CMK (cell line): ENCODE results near the gene IL22RA1.

Source experiments
- DNase-seq: peaks from one replicate; pipeline ENCODE4 v3.0.0-alpha.2; 2010; ENCODE audit warnings: low read depth

IL22RA1 gene

DNA sequence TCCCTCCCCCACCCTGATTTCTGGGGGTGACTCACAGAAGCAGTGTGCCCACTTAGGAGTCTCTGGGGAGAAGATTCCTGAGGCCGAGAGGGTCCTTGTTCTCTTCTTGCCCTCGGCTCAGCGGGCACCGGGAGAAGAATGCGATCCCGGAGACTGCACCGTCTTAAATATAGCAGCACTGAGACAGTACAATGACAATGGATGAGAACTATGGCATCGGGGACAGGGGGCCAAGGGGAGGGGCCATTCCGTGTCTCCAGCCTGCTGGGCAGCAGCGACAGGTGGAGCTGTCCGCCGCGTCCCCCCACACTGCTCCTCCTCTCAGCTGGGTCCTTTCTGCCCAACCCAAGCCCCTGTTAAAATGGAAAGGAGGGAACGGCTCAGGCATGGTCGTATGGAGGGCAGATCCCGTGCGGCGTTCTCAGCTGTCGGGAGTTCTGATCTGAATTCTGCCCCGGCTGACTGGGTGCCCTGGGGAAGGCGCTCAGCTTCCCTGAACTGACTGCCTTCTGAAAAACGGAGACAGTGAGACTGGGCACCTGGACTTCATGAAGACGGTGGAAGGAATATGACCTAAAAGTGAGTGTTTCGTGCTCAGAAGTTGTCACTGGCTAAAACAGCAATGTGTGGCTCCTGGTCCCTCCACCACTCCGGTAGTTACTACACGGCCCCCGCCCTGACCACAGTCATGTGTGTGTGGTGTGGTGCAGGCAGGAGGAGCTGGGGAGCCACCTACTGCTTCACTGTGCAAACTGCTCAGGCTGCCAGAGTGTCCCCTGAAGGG, 30.8 kb downstream of the IL22RA1 start, which contains the start of gene MYOM3:
Gene MYOM3 (minus strand): TSS at position 140 of the 784 bp plus-strand sequence. CDS start 3,499 bp downstream, outside the sequence.
- peak; percentile 51 for DNase-seq

GRCh38 chr1:24111262-24111995, 31.5 kb downstream of the IL22RA1 start:
- no peak for DNase-seq

GRCh38 chr1:24110642-24111261, 32.2 kb downstream of the IL22RA1 start:
- no peak for DNase-seq

DNA sequence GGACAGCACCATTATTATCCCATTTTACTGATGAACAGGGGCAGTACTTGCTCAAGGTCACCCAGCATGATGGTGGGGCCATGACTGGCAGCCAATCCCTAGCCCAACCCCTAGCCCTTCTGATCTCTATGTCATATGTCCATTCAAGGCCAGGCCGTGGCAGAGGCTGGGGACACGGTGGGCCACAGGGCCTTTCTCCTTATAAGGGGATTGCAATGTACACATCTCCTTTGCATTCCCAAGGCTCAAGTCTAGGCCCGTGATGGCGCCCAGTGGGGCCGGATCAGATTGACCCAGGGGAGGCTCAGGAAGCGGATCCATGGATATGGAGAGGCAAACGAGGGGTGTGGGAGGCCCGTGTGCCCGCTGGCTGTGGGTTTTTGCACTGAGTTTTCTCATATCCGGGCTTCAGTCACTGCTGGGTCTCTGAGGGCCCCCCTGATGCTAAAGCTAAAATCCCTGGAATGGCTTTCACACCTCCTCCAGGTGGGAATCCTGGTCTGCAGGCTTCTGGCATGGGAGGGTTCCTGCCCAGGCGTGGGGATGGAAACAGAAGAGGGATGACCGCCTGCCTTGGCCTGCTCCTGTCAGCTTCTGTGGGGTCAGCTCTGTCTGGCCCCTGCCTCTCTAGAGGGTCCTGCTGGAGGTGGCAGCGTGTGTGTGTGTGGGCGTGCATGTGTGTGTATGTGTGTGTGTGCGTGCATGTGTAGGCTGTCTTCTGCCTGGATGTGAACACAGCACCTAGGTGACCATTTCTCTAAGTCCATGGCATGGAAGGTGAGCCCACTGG, 33.1 kb downstream of the IL22RA1 start:
- no peak for DNase-seq

GRCh38 chr1:24109166-24109483, 33.8 kb downstream of the IL22RA1 start:
- DNase-seq = no peak

DNA sequence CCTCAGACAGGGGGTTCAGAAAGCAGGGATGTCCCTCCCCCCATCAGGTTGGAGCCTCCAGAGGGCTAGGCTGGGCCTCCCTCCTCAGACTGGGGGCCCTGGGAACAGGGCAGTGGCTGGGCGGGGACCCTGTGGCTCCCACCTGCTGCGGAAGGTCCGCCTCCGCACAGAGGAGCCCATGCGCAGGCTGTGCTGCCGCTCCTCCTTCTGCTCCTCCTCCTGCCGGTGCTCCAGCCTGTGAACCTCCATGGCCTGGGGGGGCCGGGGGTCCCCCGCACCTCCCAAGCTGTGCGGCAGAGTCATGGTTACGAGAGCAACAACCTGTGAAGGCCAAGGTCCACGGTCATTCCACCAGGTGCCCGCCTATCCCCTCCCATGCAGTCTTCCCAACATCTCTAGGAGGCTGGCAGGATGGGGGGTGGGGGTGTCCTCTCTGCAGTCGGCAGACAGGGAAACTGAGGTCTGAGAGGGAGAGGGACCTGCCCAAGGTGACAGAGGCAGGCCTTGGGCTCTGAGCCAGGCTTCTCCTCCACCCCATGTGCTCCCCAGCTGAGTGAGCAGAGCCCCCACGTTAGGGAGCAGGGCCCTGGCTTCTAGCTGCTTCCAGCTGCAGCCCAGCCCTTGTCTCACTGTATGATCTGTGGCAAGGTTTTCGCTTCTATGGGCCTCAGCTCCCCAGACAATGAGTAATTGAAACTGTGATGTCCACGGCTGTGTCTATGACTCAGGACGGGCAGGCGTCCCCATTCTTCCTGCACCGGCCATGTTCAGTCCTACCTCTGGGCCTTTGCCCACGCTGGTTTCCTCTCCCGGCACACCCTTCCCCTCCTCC, 34.4 kb downstream of the IL22RA1 start:
- no peak for DNase-seq

DNA sequence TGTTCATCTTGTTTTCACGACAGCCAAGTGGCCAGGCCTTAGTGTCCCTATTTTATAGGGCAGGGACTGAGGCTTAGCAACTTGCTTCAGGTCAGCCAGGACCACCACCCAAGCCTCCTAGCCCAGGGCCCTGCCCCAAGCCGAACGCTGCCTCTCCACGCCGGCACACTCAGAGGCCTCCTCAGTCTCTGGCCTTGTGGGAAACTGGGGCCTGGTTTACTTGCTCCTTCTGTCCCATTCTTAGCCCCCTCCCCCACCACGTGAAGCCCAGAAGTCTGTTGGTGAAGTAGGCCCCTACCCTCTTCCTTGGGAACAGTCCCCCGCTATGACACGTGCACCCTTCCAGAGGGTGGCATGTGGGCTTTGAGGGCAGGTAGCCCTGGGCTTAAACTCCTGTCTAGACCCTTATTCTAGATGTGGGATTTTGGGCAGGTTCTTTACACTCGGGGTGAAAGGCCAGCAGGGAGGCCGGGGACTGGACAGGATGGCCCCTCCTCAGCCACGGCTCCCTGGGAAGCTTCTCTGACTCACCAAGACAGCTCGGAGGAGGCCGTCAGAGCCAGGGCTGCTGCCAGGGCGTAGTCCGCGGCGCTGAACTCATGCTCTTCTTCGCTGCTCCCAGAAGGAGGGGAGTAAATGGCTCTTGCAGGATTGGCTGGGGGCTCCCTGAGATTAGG, 35.3 kb downstream of the IL22RA1 start:
- DNase-seq = no peak

- no peak for DNase-seq
Measured at GRCh38 chr1:24105368-24106160, 37.4 kb downstream of the IL22RA1 start.

DNA sequence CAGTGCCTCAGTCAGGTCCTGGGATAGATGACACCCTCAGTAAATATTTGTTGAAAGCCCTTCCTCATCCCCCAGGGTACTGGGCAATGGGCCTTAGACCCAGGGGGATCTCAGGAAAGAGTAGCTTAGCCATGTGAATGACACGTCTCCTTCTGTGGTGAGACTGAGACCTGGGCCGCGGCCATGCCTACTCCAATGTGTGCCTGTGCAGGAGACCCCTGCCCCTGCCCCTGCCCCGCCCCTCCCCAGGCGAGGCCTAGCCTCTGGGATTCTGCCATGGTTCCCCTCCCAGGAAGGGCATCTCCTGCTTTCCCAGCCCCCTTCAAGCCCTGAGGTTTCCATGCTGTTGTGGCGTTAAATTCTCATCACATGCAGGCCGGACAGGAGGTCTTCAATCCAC, 38.1 kb downstream of the IL22RA1 start:
- no peak for DNase-seq

DNA sequence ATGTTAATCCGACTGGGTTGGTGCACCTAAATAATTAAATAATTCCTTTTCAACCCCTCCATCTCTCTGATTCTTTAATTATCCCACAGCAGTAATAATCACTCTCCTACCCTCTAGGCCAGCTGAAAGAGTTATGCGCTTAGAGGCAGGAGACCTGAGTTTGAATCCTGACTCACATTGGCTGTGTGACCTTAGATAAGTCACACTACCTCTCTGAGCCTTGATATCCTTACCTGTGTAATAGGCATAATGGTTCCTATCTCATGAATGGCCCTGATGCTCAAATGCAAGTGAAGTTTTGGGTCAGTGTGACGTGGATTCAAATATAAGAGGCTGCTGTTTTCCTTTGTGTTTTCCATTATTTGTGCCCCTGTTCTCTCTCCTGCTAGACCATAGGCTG, 39.1 kb downstream of the IL22RA1 start:
- no peak for DNase-seq

- DNase-seq = no peak
Measured at GRCh38 chr1:24103408-24103807, 39.5 kb downstream of the IL22RA1 start.

- DNase-seq = no peak
Measured at GRCh38 chr1:24102961-24103360, 40.0 kb downstream of the IL22RA1 start.

DNA sequence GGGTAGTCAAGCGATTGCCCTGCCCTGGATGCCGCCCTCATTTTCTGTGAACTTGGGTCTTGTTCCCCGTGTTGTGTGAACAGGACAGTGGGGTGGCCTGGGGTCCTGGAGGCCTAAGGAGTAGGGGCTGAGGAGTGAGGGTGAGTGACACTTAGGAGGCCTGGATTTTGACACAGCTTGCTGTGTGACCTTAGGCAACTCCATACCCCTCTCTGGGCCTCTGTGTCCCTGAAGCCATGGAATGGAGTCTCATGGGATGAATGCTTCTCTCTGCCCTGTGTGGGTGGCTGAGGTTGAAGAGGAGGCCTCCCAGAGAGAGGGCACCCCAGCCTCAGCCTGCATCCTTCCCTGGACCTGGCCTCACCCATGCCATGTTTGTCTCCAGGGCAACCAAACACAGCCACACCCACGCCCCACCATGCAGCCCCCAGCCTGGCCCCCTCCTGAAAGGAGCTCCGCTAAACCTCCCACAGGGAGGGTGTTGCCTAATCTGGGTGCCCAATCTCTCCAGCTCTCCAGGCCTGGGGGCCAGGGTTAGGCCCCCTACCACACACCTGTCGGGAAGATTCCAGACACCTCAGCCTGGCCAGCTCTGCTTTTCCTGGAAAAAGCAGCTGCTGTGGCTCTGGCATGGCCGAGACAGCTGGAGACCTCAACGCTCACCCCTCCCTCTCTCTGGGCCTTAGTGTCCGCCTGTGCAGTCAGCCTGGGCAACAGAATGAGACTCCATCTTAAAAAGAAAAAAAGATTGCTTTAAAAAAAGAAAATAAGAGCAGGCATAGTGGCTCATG, 40.9 kb downstream of the IL22RA1 start:
- no peak for DNase-seq

GRCh38 chr1:24100945-24101737, 41.8 kb downstream of the IL22RA1 start:
- no peak for DNase-seq

DNA sequence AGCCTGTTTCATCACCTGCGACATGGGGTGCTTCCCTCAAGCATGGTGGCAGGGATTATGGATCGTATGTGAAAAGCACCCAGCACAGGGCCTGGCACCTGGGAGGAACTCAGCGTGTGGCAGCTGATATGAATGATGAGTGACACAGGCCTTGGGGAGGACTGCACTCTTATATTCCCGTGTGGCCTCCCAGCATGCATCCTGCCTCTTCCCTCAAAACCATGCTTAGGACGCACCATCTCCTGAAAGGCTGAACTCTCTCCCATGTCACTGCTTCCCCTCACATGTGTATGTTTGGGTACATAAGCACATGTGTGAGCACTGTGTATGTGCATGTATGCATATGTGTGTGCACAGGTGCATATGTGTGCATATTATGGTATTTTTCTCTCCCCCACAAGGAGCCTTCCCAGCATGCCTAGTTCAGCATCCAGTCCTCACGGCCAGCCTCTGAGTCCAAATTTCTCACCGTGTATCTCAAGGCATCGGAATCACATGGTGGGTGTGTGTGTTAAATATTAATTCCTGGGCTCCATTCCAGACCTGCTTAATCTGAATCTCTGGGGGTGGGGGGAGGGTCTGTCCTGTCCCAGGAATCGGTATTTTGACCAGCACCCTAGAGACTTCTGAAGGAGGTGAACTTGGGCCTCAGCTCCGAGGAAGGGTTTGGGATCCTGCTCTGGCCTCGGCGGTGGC, 43.8 kb downstream of the IL22RA1 start:
- no peak for DNase-seq

DNA sequence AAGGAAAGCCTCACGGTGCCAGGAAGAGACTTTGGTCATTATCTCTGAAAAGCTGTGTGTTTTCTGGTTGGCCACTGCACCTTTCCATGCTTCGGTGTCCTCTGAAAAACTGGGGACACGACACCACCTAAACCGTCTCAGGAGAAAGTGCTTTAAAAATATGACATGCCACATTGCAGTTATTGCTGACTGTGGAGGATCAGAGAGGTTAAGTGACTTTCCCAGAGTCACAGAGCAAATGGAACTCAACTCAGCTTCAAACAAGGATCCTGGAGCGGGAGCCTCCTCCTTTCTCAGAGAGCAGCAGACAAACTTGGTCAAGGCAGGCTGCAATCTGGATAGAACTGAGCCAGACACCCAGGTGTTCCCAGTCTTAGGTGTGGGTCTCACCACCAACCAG, 44.8 kb downstream of the IL22RA1 start:
- no peak for DNase-seq

DNA sequence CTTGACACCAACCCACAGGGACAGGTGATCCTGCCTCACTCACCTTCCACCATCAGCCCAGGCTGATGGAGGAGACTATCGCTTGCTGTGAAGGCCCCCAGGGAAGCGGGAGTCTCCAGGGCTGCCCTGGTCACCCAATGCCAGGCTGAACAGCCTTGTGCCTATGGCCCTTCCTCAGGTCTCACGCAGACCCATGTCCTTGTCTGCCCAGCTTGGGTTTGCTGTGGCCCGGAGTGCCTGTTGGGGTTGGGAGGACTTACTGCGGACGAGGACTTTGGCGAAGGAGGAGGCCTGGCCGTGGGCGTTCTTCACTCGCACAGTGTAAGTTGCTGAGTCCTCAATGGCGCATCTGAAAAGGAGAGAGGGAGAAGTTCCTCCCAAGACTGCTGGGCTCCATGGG, 45.3 kb downstream of the IL22RA1 start:
- no peak for DNase-seq

DNA sequence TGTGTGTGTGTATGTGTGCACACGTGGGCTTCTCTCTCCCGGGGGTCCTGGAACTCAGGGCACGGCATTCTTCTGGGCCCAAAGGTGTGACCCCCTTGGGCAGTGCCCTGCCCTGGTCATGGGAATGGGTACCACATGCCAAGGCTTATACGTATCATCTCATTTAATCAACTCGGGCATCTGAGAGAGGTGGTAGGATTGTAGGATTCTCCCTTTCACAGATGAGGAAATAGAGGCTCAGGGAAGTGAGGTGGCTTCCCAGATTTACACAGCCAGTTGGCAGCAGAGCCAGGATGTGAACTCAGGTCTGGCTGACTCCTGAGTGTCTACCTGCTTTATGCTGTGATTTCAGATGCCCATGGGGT, 46.2 kb downstream of the IL22RA1 start:
- DNase-seq = no peak
